NB4 (cell line): ENCODE data around the gene SRRM2.

Experiments
- CTCF ChIP-seq: IDR thresholded peaks from one replicate; pipeline ENCODE4 v1.5.1; 2012; ENCODE audit warnings: low read depth, low read length
- MYC ChIP-seq: IDR thresholded peaks from 2 replicates; pipeline ENCODE4 v1.6.1; 2011; ENCODE audit warnings: low read depth, low read length

- no peak for TF ChIP-seq CTCF
- TF ChIP-seq MYC, result no peak
These were observed 26.2 kb downstream of the SRRM2 start for GRCh38 chr16:2778630-2778958.
